ENCODE results near the gene LAMB3. TPM values are rescaled to one million over a fixed set of nuclear protein-coding genes. Genes with fewer than 3 reads are reported as not detected.
A peak's percentile ranks its signal among the peaks of the same experiment; 100 is the strongest.

The LAMB3 gene
- total RNA-seq, 1 experiment from 2014 or later: 70.2 TPM

DNA sequence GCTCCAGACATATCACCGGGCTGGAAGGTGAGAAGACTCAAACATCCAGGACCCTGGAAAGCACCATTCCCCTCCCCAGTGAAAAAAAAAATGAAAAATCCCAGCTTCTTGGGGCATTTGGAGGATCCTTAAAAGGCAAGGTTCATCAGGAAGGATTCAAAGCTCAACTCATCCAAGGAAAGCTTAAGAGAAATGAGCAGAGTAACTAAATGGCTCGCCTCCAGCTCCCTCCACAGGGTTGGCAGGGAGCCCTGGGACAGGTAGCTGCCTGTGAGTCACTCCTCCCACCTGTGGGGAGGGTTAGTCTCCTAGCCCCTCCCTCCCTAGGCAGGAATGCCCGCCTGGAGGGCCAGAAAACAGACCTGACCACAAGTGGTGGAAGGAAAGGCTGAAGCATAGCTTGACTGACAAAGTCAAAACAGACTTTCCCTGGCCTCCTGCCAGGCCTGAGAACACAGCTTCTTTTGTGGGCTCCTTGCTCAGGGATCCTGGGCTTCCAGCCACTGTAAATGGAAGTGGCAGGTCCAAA lies 712 bp upstream of the LAMB3 start:
- Histone ChIP-seq H3K9me2 (ENCODE audit: insufficient read depth) (no peaks in the 10 kb centered on the region), H3K4me1 (ENCODE audit: control insufficient read depth in 1 of 2, insufficient read depth in 2 of 2, low read length in 2 of 2) (peaks cover 71 to 98% of the 10 kb centered on the region in 2 experiments), H3K9ac (ENCODE audit: low read length) (peak overlapping the region; percentile 72), H4K20me1 (ENCODE audit: insufficient read depth) (no peaks in the 10 kb centered on the region), H3K4me3 (replicated peaks in 1 of 2; ENCODE audit: low read depth in 1 of 2, low read length in 2 of 2) (peak overlapping the region; percentile 46 to 57), H3K4me2 (ENCODE audit: low read length) (peak overlapping the region; percentile 88), H3K9me3 (ENCODE audit: control insufficient read depth in 1 of 2, insufficient read depth in 1 of 2, low read depth in 1 of 2, low read length in 2 of 2) (no peaks in the 10 kb centered on the region), H2AFZ (ENCODE audit: low read depth, low read length, poor library complexity, severe bottlenecking) (no peak overlapping the region), H3K79me2 (ENCODE audit: insufficient read depth, low read length) (0 out of 2 replicates have a peak, but pooled peaks cover 6% of the 10 kb centered on the region), H3K27ac (ENCODE audit: low read depth, low read length) (peak overlapping the region; percentile 74), H3K36me3 (ENCODE audit: control insufficient read depth in 1 of 2, insufficient read depth in 2 of 2, low read length in 2 of 2) (no peaks in the 10 kb centered on the region), H3K27me3 (ENCODE audit: insufficient read depth, low read length) (no peaks in the 10 kb centered on the region)
- TF ChIP-seq POLR2AphosphoS5 (IDR thresholded peaks at IDR 0.05; ENCODE audit: low read depth, low read length) (peak; percentile 90), TCF7L2 (IDR thresholded peaks at IDR 0.05; ENCODE audit: borderline replicate concordance, extremely low read depth, insufficient read depth, insufficient read length) (no peak), SIN3A (IDR thresholded peaks at IDR 0.05; ENCODE audit: low read depth) (no peak), SRF (IDR thresholded peaks at IDR 0.05; ENCODE audit: low read depth) (no peak), POLR2A (IDR thresholded peaks at IDR 0.05; ENCODE audit: borderline replicate concordance, extremely low read depth, insufficient read depth, insufficient read length) (no peak), JUND (IDR thresholded peaks at IDR 0.05) (no peak), YY1 (IDR thresholded peaks at IDR 0.05; ENCODE audit: extremely low read depth, insufficient replicate concordance, low read depth, low read length) (peak; percentile 52), ELF1 (IDR thresholded peaks at IDR 0.05; ENCODE audit: borderline replicate concordance, low read depth) (no peak), ATF3 (IDR thresholded peaks at IDR 0.05) (no peak)
- TF ChIP-seq, protein P1, sequence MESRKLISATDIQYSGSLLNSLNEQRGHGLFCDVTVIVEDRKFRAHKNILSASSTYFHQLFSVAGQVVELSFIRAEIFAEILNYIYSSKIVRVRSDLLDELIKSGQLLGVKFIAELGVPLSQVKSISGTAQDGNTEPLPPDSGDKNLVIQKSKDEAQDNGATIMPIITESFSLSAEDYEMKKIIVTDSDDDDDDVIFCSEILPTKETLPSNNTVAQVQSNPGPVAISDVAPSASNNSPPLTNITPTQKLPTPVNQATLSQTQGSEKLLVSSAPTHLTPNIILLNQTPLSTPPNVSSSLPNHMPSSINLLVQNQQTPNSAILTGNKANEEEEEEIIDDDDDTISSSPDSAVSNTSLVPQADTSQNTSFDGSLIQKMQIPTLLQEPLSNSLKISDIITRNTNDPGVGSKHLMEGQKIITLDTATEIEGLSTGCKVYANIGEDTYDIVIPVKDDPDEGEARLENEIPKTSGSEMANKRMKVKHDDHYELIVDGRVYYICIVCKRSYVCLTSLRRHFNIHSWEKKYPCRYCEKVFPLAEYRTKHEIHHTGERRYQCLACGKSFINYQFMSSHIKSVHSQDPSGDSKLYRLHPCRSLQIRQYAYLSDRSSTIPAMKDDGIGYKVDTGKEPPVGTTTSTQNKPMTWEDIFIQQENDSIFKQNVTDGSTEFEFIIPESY (IDR thresholded peaks at IDR 0.05; ENCODE audit: extremely low read depth, insufficient replicate concordance, low read length): peak; percentile 56
- RAD21 ChIA-PET (ENCODE audit: low non-redundant PET in 1 of 2, low total read pairs in 2 of 2, uncharacterized antibody in 2 of 2, unreplicated experiment in 2 of 2): no interaction called here
- CTCF ChIA-PET: interaction anchor here (0.9 to 2.4 kb wide), 5 partner anchors 12 to 95 kb away, joined by 3 to 7 read pairs (median 4); no protein-coding TSS in a partner anchor
- POLR2A ChIA-PET: interaction anchor here (0.9 to 1.4 kb wide), 2 partner anchors 22 to 39 kb away, joined by 3 read pairs; partner anchors contain the start of gene G0S2
- ATAC-seq (peak; percentile 74), DNase-seq (ENCODE audit: low read depth, low spot score) (peak; percentile 98)
- BruUV-seq (replicated peaks): no TSS peak
- intact Hi-C loops (cut with micrococcal nuclease): loop anchor here (1.0 to 2.0 kb wide), 2 partner anchors 38 to 94 kb away; no protein-coding TSS in a partner anchor
